Stimulated activated CD4-positive, alpha-beta T cell treated with anti-CD3 and anti-CD28 coated beads, TNF-alpha, amount 100 ng/mL, for 4 hours (primary cell): ENCODE data around the gene RFX8.
A peak's percentile ranks its signal among the peaks of the same experiment; 100 is the strongest.
"Not testable (repeated sequence)": the region's sequence is repeated elsewhere in the genome, so short reads cannot be mapped to it uniquely, and the experiment has no call there.

ENCODE experiments used
- DNase-seq, 3 experiments: peaks; one replicate each; pipeline ENCODE4 v3.0.0-alpha.2; 2020; ENCODE audit warnings: low read depth in 3 of 3

The RFX8 gene

DNA sequence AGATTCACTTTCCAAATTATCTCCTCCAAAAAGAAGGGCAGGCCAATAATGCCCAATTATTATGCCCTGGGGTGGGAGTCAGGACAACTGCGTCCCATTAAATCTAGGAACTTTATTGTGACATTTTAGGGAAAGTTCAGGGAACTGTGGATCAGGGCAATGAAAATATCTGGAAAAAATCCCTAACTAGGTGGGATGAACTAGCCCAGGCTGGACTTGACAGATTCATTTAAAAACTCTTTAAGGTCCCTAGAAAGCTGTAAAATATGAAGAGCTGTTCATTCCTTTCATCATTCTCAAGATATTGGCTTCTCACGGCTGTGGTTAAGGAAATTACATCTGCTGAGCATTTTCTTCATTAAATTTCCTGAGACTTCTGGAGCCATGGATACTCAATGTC is 95.8 kb downstream of the RFX8 start:
- no peak for DNase-seq

DNA sequence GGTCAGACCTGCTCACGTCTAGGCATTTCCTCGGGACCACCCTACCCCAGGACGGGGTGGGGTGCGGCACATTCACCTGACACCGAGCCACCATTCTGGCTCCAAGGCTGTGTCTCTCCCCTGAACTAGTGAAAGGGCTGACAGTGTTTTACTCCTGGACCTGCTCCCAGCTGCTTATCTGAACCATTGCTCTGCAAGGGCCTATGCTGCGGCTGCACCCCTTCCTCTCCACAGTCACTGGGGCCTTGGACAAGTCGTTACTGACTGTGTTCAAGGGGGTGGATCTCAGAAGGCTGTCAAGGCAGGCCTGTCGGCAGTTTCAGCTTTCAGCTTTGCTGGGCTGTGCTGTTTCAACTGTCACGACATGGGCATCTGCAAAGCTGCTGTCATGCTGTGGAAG is 99.3 kb downstream of the RFX8 start:
- no peak for DNase-seq

DNA sequence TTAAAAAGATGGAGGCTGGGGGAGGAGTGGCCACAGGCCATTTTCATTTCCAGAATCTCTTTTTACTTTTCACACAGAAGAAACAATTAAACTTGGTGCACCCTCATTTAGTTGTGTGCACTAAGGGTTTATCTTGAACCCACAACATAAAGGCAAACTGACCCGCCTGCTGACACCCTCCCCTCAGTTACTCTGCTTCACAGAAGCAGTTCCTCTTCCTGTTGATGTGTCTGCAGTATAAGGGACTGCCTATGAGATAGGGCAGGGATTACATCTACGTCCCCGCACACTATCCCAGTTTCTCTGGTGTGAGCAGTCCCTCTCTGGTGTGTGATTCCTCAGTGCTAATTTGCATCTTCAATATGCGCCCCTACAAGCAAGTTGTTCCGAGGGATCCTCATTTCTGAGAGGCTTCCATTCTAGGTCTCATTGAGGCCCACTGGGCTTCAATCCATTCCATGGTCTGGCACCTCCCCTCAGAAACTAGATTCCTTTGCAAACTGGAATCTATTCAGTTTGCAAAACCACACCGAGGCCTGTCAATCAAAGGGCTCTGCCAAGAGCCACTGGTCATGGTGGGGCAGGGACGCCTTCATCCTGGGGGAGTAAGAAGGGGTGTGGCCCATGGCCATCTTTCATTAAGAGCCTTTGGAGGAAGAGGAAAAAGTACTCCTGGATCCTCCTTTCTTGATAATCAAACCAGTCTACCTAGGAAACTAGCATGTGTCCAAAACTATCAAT is 99.9 kb downstream of the RFX8 start:
- no peak for DNase-seq

DNA sequence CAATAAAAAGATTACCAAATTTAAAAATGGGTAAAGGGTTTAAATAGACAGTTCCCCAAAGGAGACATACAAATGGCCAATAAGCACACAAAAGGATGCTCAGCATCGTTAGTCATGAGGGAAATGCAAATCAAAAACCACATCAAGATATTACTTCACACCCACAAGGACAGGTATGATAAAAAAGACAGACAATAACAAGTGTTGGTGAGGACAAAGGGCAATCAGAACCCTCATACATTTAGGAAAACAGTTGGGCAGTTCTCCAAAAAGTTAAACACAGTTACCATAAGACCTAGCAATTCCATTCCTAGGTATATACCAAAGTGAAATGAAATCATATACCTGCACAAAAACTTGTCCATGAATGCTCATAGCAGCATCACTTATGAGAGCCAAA is 102.1 kb downstream of the RFX8 start:
- DNase-seq, result no peak

DNA sequence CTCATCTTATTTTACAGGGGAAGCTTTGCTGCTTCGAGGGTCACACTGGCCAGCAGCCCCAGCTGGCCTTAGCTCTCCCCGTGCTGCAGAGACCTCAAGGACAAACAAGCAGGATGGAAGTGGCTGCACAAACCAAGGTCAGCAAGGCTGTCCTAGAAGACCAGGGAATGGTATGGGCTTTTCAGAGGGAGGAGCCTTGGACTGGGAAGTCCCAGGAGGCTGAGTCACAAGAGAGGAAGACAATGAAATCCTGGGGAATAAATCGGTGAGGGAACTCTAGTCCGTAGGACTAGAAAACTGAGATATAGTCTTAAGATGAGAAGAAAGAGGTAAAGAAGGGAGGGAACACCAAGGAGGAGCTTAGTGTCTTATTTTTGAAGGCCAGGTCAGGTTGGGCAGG is 103.3 kb downstream of the RFX8 start:
- DNase-seq, result no peak

DNA sequence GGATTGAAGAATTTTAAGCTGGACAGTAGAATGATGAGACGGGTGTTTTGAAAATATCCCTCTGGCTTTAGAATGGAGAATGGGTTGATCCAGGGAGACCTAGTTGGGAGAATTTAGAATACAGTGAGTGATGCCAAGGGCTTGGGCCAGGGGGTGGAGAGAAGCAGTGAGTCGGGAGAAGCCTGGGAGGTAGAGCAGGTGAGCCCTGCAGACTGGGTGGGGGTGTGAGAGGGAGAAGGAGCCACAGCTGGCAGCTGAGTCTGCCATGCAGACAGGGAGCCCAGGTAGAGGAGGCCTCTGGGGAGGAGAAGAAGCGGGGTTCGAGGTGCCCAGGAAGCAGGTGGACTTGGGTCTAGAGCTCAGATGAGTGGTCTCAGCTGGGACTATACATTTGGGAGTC is 105.8 kb downstream of the RFX8 start:
- no peak for DNase-seq

DNA sequence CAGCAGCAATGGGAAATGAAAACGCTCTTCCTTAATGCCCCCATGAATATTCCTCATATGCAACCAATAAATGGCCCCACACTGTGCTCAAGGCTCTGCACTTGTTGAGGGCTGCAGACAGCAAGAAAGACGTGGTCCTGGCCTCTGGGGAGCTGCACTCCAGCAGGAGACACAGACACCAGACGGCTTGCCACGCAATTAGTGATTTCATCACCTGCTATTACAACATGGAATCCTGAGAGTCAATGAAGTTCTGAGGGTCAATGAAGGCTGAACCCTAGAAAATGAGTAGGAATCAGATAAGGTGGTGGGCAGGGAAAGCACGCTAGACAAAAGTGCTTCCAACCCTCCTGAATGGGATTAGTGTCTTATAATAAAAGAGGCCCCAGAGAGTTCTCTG is 106.5 kb downstream of the RFX8 start:
- no peak for DNase-seq

DNA sequence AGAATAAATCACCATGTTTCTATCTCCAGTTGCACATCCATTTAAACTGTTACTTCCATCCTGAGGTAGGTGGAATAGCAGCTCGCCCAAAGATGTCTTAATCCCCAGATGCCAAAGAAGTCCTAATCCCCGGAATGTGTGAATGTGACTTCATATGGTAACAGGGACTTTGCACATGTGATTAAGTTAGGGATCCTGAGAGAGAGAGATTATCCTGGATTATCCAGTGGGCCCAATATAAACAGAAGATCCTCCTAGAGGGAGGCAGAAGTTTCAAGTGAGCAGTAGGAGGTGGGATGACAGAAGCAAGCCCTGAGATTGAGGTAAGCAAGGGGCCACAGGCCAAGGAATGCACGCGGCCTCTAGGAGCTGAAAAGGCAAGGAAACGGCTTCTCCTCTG is 107.4 kb downstream of the RFX8 start:
- no peak for DNase-seq

DNA sequence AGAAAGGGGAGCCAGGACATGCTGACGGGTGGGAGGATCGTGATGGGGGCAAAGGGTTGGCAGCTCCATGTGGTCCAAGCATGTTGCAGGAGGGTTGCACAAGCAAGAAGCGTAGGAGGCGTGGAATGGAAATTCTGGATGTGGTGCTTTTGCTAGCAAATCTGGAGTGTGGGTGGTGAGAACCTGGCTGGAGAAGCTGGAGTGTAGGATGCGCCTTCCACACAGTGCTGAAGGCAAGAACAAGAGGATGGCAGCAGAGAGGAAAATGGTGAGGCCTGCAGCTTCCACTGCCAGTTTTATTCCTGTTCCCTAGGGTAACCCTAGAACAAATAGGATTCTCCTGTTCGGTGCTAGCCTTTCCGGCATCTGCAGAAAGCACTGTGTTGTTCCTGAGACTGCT is 110.0 kb downstream of the RFX8 start:
- no peak for DNase-seq

DNA sequence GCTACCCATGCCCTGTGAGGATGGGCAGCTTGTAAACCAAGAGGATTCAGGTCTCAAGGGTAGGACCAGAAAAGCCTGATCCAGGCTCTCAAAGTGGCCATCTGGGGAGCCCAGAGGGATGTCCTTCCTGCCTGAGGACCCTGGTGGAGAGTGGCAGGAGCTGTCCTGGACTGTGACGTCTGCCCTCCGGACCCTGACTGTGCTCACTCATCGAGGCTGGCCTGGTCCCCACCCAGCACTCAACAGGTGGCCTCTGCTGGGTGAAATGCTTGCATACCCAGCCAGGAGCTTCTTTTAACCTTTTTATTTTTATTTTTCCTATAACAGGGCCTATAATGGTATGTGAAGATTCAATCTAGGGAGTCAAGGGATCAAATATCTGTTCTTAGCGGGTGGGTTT is 112.1 kb downstream of the RFX8 start:
- DNase-seq, result no peak

DNA sequence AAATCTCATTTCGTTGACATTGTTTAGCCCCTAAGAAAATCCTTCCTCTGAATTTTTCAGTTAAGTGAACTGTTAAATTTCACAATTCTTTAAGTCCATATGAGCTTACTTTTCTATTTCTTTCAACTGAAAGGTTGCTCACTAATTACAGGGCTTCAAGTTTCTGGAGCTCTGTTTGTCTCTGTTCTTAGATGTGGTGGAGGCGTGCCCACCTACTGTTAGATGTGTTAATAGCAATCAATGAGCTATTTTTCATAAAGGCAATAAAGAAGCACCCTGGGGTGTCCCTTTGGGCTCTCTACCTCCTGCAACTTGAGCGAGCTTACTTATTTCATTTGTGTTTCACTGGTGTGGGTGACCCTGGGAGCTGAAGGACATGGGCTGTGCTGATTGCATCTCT is 112.6 kb downstream of the RFX8 start:
- DNase-seq, result no peak

DNA sequence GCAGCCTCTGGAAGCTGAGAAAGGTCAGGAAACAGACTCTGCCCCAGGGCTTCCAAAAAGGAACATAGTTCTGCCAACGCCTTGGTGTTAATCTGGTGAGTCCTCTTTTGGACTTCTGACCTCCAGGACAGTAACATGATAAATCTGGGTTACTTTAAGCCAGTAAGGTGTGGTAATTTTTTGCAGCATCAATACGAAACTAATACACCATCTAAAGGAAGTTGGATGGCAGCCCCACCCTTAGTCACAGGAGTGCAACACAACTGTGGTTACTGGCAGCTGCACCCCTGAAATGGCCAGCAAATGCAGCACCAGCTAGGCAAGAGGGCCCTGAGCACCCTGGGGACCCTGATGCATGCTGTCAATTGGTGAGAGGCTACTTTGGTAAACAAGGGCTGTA is 113.4 kb downstream of the RFX8 start:
- DNase-seq, result peak in 1 of 3 experiments; percentile 2

DNA sequence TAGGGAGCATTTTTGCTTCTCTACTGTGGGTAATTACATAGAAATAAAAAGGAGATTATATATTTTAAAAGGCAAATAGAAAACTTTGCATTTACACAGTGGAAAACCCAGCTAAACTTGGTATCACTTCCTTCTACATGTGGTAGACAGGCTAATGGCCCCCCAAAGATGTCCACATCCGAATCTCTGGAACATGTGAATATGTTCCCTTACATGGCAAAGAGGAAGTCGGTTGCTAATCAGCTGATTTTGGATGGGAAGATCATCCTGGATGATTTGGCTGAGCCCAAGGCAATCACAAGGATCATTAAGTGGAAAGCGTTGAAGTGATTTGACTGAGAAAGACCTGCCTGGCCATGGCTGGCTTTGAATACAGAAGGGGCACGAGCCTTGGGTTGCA is 113.8 kb downstream of the RFX8 start:
- no peak for DNase-seq

DNA sequence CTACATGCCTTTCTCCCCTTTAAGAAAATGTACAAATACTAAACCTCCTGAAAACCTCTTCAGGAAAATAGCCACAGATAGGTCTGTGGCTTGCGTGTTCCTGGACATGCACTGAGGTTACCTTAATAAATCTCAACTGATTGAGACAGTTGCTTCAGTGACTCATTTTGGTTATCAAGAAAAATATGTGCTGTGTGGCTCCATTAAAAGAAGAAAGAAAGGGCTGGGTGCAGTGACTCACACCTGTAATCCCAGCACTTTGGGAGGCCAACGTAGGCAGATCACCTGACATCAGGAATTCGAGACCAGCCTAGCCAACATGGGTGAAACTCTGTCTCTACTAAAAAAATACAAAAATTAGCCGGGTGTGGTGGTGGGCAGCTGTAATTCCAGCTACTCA is 114.7 kb downstream of the RFX8 start:
- no peak for DNase-seq

DNA sequence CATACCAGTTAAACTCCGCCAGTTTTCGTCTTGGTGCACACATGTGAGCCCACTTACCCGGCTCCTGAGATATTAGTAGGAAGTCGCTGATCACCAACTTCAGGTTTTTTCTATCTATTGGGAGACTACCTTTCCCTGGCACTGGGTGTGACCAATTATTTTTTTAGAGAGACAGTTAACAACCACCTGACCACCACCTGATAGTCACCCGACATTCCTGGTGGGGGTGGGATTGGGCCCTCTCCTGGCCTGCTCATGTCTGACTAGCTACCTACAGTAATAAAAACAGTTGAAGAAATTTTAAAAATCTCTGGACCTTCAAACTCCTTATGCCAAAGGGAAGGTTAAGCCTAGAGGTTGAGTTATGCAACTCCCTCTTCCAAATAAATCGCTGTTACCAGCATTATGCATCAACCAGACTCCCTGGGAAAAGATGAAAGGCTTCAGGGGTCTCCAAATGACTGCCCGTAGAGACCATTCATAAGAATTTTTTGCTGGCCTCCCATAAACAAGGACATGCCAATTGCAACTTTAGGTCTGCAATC is 115.4 kb downstream of the RFX8 start:
- DNase-seq, result no peak

DNA sequence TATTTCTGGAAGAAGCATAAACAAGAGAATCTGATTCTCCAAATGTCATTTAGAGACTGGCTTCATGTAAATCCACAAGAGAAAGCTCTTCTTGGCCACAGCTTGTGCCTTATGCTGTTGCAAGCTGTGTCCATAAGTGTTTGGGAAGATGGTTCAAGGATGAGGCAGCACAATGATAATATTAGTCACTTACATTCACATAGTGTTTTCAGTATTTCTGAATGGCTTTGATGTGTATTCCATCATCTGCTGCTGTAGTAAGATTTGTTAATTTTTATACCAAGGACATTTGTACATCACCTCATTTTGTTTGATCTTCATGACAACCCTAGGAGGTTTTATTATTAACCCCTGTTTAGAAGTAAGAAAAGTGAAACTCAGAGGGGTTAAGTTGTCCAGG is 117.5 kb downstream of the RFX8 start:
- no peak for DNase-seq

DNA sequence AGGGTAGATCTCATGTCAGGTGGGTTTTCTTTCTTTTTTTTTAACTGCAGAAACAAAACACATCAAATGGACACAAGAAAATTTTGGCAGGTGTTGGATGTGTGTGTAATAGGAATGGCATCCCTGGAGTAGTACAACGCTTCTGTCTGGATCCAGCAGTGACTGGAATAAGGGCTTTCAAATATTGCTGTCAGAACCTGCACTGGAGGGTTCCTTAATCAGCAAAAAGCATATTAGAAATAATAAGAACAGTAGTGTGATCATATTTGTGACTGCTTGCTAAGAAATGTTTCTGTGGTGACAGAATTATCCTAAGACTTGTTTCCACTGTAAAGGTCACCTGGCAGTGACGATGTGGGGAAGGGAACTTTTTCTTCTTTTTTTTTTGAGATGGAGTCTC is 118.4 kb downstream of the RFX8 start:
- no peak for DNase-seq

DNA sequence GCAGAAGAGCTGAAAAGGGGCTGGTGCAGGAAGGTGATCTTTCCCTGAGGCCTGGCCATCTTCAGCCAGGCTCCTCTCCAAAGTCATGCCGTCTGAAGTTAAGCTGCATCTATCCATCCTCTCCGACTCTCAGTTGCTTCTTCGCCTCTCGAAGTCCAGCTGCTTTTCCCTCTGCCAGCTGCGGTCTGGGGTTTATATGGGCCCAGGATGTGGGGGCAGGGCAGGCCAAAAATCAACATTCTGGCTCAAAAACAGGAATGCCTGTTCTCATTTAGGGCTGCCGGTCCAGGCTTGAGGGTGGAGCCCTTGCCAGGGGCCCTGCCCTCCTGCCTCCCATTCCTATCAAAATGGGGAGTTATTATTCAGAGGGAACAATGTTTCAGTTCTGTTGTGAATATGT is 118.9 kb downstream of the RFX8 start:
- no peak for DNase-seq

DNA sequence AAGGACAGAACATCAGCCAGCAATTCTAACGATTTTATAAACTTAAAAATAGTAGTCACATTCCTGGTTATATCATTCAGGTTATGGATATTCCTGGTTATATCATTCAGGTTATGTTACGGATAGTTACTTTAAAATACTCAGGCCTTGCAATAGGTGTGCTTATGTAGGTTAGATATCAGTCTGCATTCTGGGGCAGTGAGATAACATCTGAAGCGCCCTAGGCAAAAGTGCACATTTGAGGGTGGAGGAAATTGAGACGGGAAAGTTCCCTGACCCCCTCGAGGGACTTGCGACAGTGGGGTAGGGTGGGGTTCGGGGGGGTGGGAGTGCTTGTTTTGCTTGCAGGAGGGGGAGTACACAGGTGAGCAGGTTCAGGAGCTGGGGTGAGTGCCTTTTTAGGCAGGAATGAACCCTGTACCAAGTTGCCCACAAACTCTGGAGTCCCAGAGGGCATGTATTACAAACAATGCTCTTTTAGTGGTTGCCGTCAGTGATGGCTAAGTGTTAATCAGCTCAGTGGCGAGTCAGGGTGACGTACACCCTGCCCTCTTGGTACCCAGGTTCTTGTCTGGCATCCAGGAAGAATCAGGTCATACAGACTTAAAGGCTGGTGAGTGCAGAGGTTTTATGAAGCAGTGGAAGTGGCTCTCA is 119.4 kb downstream of the RFX8 start:
- no peak for DNase-seq

DNA sequence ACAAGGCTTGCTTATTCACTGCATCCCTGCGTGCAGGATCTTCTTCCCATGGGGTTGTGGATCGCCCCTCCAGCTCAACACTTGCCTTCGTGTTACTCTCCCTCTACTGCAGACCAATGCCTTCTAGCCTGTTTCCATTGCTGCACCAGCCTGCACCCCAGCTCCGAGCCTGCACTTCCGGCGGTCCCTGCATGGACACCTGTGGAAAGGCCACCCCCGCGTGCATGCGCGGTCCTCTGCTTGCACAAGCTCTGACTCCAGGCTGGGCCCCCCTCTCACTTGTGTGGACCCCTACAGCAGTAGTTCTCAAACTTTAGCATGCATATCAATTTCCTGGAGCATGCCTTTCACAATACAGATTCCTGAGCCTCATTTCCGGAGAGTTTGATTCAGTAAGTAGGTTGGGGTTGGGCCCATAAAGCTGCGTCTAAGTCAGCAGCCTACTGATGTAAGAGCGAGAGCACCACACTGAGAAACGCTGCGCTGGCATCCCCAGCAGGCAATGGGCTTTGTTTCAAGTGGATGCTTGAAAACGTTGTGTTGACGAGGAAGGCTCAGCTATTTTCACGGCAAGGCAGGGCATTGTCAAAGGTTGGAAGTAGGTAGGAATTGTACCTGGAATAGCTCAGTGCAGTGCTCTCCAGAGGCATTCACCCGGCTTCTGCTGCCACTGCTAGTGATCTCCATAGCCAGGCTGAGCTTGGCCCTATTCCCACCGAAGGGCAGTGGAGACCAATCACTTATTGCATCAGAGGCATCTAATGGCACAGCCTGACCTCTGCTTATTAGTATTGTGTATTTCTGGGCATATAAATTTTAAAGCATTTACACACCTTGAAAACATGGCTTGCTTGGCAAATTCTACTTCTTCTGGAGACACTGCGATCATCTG is 120.2 kb downstream of the RFX8 start:
- no peak for DNase-seq

DNA sequence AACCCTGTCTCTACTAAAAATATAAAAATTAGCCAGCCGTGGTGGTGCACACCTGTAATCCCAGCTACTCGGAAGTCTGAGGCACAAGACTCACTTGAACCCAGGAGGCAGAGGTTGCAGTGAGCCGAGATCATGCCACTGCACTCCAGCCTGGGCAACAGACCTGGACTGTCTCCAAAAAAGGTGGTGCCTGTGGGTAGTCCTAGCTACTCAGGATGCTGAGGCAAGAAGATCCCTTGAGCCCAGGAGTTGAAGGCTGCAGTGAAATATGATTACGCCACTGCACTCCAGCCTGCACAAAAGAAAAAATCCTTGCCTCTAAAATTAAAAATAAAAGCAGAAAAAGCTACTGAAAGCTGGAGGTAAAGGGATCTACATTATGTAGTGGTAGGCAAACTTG is 122.3 kb downstream of the RFX8 start:
- DNase-seq, result not testable (repeated sequence)

DNA sequence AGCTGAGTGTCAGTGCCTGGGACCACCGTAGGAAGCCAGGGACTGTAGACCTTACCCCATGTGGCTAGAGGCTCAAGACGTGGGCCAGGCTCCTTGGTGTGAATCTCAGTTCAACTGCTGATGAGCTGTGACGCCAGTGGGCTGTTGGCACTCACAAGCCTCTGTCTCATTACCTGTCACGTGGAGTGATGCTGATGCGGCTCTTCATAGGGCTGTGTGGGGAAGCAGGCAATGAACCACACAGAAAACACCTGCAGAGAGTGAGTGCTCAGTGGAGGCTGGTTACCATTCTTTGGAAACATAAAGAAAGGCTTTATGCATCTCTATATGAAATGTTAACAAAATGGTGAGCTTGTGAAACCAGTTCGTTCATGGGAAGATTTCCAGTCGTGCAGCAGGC is 123.7 kb downstream of the RFX8 start:
- DNase-seq, result no peak
